ENCODE measurements around the gene DTD1.

DTD1 gene

GRCh38 chr20:18748987-18749386, 161.1 kb downstream of the DTD1 start (continued):
- TF ChIP-seq ZNF157 (tag by site-specific recombination; IDR thresholded peaks at IDR 0.05) (no peak), ZNF398 (tag by site-specific recombination; IDR thresholded peaks at IDR 0.05) (peak; percentile 73), SETDB1 (IDR thresholded peaks at IDR 0.05; ENCODE audit: insufficient read length, low read length) (no peak)

DNA sequence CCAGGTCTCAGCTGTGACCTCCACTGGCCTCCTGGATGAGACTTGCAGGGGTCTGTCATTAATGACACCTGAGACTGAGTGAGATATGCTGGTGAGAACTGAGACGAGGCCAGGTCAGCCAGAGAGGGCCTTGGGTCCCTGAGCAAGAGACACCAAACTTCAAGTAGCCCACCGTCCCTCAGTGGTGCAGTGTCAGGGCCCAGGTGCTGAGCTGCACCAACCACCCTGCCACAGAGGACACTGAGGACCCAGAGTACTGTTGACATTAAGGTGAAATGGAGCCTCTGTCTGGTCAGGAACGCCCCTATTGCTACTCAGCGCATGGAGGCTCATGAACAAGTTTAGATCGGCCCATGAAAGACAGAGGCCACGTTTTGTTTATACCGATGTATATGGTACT, 161.7 kb downstream of the DTD1 start:
- Histone ChIP-seq H3K36me3 (ENCODE audit: control insufficient read depth in 2 of 2, insufficient read depth in 1 of 2, low read length in 2 of 2) (peaks cover 0 to 6% of the 10 kb centered on the region in 2 experiments; a peak in 2 of 3 replicates), H3K4me3 (ENCODE audit: low read depth, low read length) (no peak overlapping the region), H3K9me3 (ENCODE audit: control insufficient read depth, insufficient read depth, low read depth, low read length) (no peaks in the 10 kb centered on the region), H3K4me1 (ENCODE audit: control insufficient read depth, insufficient read depth, low read length) (no peaks in the 10 kb centered on the region), H3K27ac (ENCODE audit: extremely low read depth, low read depth, low read length) (no peak overlapping the region)
- CTCF ChIA-PET = no interaction called here
- TF ChIP-seq ZNF621 (tag by site-specific recombination; IDR thresholded peaks at IDR 0.05) (no peak), PRDM4 (tag by site-specific recombination; IDR thresholded peaks at IDR 0.05) (no peak)
- POLR2A ChIA-PET = no interaction called here

- Histone ChIP-seq H3K4me3 (ENCODE audit: low read depth, low read length) (no peak overlapping the region), H3K9me3 (ENCODE audit: control insufficient read depth, insufficient read depth, low read depth, low read length) (no peaks in the 10 kb centered on the region), H3K4me1 (ENCODE audit: control insufficient read depth, insufficient read depth, low read length) (no peaks in the 10 kb centered on the region), H3K36me3 (ENCODE audit: control insufficient read depth in 2 of 2, insufficient read depth in 1 of 2, low read length in 2 of 2) (peaks cover 0 to 3% of the 10 kb centered on the region in 2 experiments; a peak in 2 of 3 replicates), H3K27ac (ENCODE audit: extremely low read depth, low read depth, low read length) (no peak overlapping the region)
- TF ChIP-seq EGR2 (tag by site-specific recombination; IDR thresholded peaks at IDR 0.05; ENCODE audit: low read depth) (peak; percentile 69), ZFHX2 (tag by site-specific recombination; conservative IDR thresholded peaks at IDR 0.05) (peak; percentile 75), SP7 (tag by site-specific recombination; IDR thresholded peaks at IDR 0.05) (peak; percentile 52), FEZF1 (tag by site-specific recombination; IDR thresholded peaks at IDR 0.05) (peak; percentile 54), ZXDB (tag by site-specific recombination; IDR thresholded peaks at IDR 0.05) (no peak)
- TF ChIP-seq, protein P1, sequence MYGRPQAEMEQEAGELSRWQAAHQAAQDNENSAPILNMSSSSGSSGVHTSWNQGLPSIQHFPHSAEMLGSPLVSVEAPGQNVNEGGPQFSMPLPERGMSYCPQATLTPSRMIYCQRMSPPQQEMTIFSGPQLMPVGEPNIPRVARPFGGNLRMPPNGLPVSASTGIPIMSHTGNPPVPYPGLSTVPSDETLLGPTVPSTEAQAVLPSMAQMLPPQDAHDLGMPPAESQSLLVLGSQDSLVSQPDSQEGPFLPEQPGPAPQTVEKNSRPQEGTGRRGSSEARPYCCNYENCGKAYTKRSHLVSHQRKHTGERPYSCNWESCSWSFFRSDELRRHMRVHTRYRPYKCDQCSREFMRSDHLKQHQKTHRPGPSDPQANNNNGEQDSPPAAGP (tag by site-specific recombination; IDR thresholded peaks at IDR 0.05) = peak; percentile 56; the same call in 1 of the 2 replicates
- CTCF ChIA-PET = no interaction called here
- POLR2A ChIA-PET = no interaction called here
Measured at GRCh38 chr20:18750735-18751134, 162.9 kb downstream of the DTD1 start.

DNA sequence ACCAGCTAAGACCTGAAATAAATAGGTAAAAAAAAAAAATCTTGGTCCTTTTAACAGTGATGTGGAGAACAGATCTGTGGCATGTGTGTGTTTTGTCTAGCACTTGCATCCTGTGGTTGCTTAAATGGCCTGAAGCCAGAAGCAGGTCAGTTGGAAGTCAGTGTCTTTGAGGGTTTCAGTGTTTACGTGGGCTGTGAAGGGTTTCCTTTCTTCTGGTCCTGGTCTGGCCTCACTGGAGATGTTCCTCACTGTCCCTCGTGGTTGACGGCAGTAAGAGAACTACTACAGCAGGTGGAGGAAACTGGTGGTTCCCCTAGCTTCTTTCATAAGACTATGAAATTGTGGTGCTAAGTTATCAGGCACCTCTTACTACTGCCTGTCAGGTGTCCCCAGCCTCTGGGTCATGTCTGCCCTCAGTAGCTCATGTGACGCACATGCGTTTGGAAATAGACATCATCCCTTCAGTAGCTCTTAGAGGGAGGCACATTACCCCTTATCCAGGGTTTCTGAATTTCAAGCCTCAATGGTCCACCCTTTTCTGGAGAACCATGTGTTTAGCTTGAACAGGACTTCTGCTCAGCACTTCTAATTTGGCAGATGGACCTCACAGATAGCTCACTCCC, 166.3 kb downstream of the DTD1 start:
- Histone ChIP-seq H3K4me3 (ENCODE audit: low read depth, low read length) (no peak overlapping the region), H3K36me3 (ENCODE audit: control insufficient read depth in 2 of 2, insufficient read depth in 1 of 2, low read length in 2 of 2) (no peaks in the 10 kb centered on the region), H3K4me1 (ENCODE audit: control insufficient read depth, insufficient read depth, low read length) (no peaks in the 10 kb centered on the region), H3K27ac (ENCODE audit: extremely low read depth, low read depth, low read length) (no peak overlapping the region), H3K9me3 (ENCODE audit: control insufficient read depth, insufficient read depth, low read depth, low read length) (no peaks in the 10 kb centered on the region)
- TF ChIP-seq ZNF677 (tag by site-specific recombination; IDR thresholded peaks at IDR 0.05) = no peak
- ChIA-PET CTCF (no interaction called here), POLR2A (no interaction called here)

Measured in HEK293 (cell line).